ENCODE results near the gene WDR11. TPM values are rescaled to one million over a fixed set of nuclear protein-coding genes. Genes with fewer than 3 reads are reported as not detected.
A peak's percentile ranks its signal among the peaks of the same experiment; 100 is the strongest.

WDR11 gene
- total RNA-seq, 1 experiment from 2014 or later: 48.3 TPM

DNA sequence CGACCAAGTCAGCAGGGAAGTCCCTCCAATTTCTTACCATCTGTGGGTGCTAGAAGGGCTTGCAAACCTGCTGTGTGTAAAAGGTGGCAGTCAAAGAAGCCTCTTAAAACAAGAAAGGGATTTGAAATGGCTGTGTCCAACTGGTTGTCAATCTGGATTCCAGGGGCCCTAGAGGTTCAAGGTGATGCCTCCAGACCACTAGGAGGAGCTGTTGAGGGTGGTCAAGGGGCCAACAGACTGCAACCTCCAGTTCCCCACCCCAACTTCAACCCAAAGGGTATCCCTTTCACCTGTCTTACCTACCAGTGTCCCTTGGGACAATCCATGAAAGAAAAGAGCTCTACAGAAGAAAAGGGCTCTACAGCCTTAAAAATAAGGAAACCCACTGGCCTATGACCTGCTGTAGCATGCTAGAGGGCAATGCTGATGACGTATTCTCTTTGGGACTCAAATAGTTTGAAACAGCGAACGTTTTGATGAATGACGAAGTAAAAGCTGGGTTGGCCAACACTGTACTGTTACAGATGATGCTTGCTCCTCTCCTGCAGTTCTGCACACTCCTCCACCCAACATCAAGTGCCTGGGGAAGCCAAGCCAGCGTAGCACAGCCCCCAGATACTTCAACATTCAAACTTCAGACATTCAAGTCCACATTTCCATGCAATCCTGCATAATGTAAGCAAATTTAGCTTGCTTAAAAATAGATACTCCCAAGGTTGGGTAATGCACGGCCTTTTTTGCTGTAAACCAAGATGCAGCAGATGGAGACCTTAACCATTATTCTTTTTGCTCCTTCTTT, 45.9 kb upstream of the WDR11 start:
- Histone ChIP-seq H3K36me3 (ENCODE audit: control insufficient read depth in 1 of 2, insufficient read depth in 2 of 2, low read length in 2 of 2) (no peaks in the 10 kb centered on the region), H3K79me2 (ENCODE audit: insufficient read depth, low read length) (no peaks in the 10 kb centered on the region), H3K4me3 (replicated peaks in 1 of 2; ENCODE audit: low read depth in 1 of 2, low read length in 2 of 2) (no peak overlapping the region), H2AFZ (ENCODE audit: low read depth, low read length, poor library complexity, severe bottlenecking) (no peak overlapping the region), H4K20me1 (ENCODE audit: insufficient read depth) (no peaks in the 10 kb centered on the region), H3K9ac (ENCODE audit: low read length) (no peak overlapping the region), H3K4me1 (ENCODE audit: control insufficient read depth in 1 of 2, insufficient read depth in 2 of 2, low read length in 2 of 2) (no peaks in the 10 kb centered on the region), H3K4me2 (ENCODE audit: low read length) (no peak overlapping the region), H3K27me3 (ENCODE audit: insufficient read depth, low read length) (peaks cover 66% of the 10 kb centered on the region), H3K9me2 (ENCODE audit: insufficient read depth) (no peaks in the 10 kb centered on the region), H3K9me3 (ENCODE audit: control insufficient read depth in 1 of 2, insufficient read depth in 1 of 2, low read depth in 1 of 2, low read length in 2 of 2) (no peaks in the 10 kb centered on the region), H3K27ac (ENCODE audit: low read depth, low read length) (no peak overlapping the region)
- ChIA-PET POLR2A (no interaction called here), RAD21 (ENCODE audit: low non-redundant PET in 1 of 2, low total read pairs in 2 of 2, uncharacterized antibody in 2 of 2, unreplicated experiment in 2 of 2) (no interaction called here), CTCF (interaction anchor here (1.2 kb wide), 1 partner anchor 10 kb away, joined by 3 read pairs; no protein-coding TSS in a partner anchor)
- intact Hi-C loops (cut with micrococcal nuclease): no loop called here
- TF ChIP-seq EZH2phosphoT487 (IDR thresholded peaks at IDR 0.05; ENCODE audit: borderline replicate concordance): no peak
- TF ChIP-seq, protein P1, sequence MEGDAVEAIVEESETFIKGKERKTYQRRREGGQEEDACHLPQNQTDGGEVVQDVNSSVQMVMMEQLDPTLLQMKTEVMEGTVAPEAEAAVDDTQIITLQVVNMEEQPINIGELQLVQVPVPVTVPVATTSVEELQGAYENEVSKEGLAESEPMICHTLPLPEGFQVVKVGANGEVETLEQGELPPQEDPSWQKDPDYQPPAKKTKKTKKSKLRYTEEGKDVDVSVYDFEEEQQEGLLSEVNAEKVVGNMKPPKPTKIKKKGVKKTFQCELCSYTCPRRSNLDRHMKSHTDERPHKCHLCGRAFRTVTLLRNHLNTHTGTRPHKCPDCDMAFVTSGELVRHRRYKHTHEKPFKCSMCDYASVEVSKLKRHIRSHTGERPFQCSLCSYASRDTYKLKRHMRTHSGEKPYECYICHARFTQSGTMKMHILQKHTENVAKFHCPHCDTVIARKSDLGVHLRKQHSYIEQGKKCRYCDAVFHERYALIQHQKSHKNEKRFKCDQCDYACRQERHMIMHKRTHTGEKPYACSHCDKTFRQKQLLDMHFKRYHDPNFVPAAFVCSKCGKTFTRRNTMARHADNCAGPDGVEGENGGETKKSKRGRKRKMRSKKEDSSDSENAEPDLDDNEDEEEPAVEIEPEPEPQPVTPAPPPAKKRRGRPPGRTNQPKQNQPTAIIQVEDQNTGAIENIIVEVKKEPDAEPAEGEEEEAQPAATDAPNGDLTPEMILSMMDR (IDR thresholded peaks at IDR 0.05 in 2 of 3, conservative IDR thresholded peaks at IDR 0.05 in 1 of 3; ENCODE audit: borderline replicate concordance in 1 of 3, insufficient read depth in 1 of 3, low read depth in 2 of 3, low read length in 2 of 3): peak in 2 of 3 experiments; percentile 38 to 57; a peak in 4 of 6 replicates
- BruUV-seq (replicated peaks): no TSS peak
- peak; percentile 4 for DNase-seq (ENCODE audit: low read depth, low spot score)
- peak; percentile 64 for ATAC-seq

DNA sequence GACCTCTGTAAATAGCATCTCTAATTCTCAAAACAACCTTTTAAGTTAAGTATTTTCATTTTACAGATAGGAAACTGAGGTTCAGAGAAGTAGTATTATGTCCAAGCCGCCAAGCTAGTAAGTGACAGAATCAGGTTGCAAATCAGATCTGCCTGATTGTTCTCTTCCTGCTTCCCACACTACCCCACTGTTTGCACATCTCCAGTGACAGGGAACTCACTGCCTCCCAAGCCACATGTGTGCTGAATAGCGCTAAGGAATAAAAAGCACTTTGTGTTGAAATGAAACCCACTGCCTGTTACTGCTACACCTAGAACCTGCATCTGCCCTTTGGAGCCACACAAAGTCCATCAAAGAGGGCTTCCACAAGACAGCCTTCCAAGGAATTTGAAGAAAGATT, 45.1 kb upstream of the WDR11 start:
- no peaks in the 10 kb centered on the region for H3K9me2 ChIP-seq (ENCODE audit: insufficient read depth)
- no peaks in the 10 kb centered on the region for H4K20me1 ChIP-seq (ENCODE audit: insufficient read depth)
- ChIA-PET POLR2A (no interaction called here), CTCF (no interaction called here), RAD21 (ENCODE audit: low non-redundant PET in 1 of 2, low total read pairs in 2 of 2, uncharacterized antibody in 2 of 2, unreplicated experiment in 2 of 2) (no interaction called here)
- no peak overlapping the region for H2AFZ ChIP-seq (ENCODE audit: low read depth, low read length, poor library complexity, severe bottlenecking)
- TF ChIP-seq TCF7L2 (IDR thresholded peaks at IDR 0.05; ENCODE audit: borderline replicate concordance, extremely low read depth, insufficient read depth, insufficient read length) (no peak), CEBPB (IDR thresholded peaks at IDR 0.05; ENCODE audit: low read depth) (no peak), FOSL1 (IDR thresholded peaks at IDR 0.05; ENCODE audit: low read depth) (no peak), EZH2 (IDR thresholded peaks at IDR 0.05) (no peak), EZH2phosphoT487 (IDR thresholded peaks at IDR 0.05; ENCODE audit: borderline replicate concordance) (no peak), JUND (IDR thresholded peaks at IDR 0.05) (no peak)
- TF ChIP-seq, protein P2, sequence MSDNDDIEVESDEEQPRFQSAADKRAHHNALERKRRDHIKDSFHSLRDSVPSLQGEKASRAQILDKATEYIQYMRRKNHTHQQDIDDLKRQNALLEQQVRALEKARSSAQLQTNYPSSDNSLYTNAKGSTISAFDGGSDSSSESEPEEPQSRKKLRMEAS (IDR thresholded peaks at IDR 0.05): no peak
- TF ChIP-seq, protein P3, sequence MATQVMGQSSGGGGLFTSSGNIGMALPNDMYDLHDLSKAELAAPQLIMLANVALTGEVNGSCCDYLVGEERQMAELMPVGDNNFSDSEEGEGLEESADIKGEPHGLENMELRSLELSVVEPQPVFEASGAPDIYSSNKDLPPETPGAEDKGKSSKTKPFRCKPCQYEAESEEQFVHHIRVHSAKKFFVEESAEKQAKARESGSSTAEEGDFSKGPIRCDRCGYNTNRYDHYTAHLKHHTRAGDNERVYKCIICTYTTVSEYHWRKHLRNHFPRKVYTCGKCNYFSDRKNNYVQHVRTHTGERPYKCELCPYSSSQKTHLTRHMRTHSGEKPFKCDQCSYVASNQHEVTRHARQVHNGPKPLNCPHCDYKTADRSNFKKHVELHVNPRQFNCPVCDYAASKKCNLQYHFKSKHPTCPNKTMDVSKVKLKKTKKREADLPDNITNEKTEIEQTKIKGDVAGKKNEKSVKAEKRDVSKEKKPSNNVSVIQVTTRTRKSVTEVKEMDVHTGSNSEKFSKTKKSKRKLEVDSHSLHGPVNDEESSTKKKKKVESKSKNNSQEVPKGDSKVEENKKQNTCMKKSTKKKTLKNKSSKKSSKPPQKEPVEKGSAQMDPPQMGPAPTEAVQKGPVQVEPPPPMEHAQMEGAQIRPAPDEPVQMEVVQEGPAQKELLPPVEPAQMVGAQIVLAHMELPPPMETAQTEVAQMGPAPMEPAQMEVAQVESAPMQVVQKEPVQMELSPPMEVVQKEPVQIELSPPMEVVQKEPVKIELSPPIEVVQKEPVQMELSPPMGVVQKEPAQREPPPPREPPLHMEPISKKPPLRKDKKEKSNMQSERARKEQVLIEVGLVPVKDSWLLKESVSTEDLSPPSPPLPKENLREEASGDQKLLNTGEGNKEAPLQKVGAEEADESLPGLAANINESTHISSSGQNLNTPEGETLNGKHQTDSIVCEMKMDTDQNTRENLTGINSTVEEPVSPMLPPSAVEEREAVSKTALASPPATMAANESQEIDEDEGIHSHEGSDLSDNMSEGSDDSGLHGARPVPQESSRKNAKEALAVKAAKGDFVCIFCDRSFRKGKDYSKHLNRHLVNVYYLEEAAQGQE (IDR thresholded peaks at IDR 0.05; ENCODE audit: low read depth): no peak
- TF ChIP-seq, protein P4, sequence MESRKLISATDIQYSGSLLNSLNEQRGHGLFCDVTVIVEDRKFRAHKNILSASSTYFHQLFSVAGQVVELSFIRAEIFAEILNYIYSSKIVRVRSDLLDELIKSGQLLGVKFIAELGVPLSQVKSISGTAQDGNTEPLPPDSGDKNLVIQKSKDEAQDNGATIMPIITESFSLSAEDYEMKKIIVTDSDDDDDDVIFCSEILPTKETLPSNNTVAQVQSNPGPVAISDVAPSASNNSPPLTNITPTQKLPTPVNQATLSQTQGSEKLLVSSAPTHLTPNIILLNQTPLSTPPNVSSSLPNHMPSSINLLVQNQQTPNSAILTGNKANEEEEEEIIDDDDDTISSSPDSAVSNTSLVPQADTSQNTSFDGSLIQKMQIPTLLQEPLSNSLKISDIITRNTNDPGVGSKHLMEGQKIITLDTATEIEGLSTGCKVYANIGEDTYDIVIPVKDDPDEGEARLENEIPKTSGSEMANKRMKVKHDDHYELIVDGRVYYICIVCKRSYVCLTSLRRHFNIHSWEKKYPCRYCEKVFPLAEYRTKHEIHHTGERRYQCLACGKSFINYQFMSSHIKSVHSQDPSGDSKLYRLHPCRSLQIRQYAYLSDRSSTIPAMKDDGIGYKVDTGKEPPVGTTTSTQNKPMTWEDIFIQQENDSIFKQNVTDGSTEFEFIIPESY (IDR thresholded peaks at IDR 0.05; ENCODE audit: extremely low read depth, insufficient replicate concordance, low read length): no peak
- no peaks in the 10 kb centered on the region for H3K36me3 ChIP-seq (ENCODE audit: control insufficient read depth in 1 of 2, insufficient read depth in 2 of 2, low read length in 2 of 2)
- no peak overlapping the region for H3K4me2 ChIP-seq (ENCODE audit: low read length)
- intact Hi-C loops (cut with micrococcal nuclease): no loop called here
- no peaks in the 10 kb centered on the region for H3K9me3 ChIP-seq (ENCODE audit: control insufficient read depth in 1 of 2, insufficient read depth in 1 of 2, low read depth in 1 of 2, low read length in 2 of 2)
- no peak overlapping the region for H3K4me3 ChIP-seq (replicated peaks in 1 of 2; ENCODE audit: low read depth in 1 of 2, low read length in 2 of 2)
- H3K9ac ChIP-seq (ENCODE audit: low read length): no peak overlapping the region
- BruUV-seq (replicated peaks): no TSS peak
- H3K79me2 ChIP-seq (ENCODE audit: insufficient read depth, low read length): no peaks in the 10 kb centered on the region
- ATAC-seq (no peak), DNase-seq (ENCODE audit: low read depth, low spot score) (no peak)
- H3K27me3 ChIP-seq (ENCODE audit: insufficient read depth, low read length): peaks cover 67% of the 10 kb centered on the region
- H3K4me1 ChIP-seq (ENCODE audit: control insufficient read depth in 1 of 2, insufficient read depth in 2 of 2, low read length in 2 of 2): no peaks in the 10 kb centered on the region
- H3K27ac ChIP-seq (ENCODE audit: low read depth, low read length): no peak overlapping the region

All from HCT116 (cell line).